ENCODE data around the gene FAM120B. TPM values are rescaled to one million over a fixed set of nuclear protein-coding genes. Genes with fewer than 3 reads are reported as not detected.
A peak's percentile ranks its signal among the peaks of the same experiment; 100 is the strongest.

The FAM120B gene
- total RNA-seq, 4 donors from 2014 or later, result 24.6 to 40.3 (median 31.9) TPM

GRCh38 chr6:170355661-170356060 is 49.1 kb downstream of the FAM120B start:
- H3K27ac ChIP-seq, result no peak overlapping the region
- no peak for TF ChIP-seq EP300 (IDR thresholded peaks at IDR 0.05)
- TF ChIP-seq, protein P1, sequence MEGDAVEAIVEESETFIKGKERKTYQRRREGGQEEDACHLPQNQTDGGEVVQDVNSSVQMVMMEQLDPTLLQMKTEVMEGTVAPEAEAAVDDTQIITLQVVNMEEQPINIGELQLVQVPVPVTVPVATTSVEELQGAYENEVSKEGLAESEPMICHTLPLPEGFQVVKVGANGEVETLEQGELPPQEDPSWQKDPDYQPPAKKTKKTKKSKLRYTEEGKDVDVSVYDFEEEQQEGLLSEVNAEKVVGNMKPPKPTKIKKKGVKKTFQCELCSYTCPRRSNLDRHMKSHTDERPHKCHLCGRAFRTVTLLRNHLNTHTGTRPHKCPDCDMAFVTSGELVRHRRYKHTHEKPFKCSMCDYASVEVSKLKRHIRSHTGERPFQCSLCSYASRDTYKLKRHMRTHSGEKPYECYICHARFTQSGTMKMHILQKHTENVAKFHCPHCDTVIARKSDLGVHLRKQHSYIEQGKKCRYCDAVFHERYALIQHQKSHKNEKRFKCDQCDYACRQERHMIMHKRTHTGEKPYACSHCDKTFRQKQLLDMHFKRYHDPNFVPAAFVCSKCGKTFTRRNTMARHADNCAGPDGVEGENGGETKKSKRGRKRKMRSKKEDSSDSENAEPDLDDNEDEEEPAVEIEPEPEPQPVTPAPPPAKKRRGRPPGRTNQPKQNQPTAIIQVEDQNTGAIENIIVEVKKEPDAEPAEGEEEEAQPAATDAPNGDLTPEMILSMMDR (IDR thresholded peaks at IDR 0.05), result no peak
- no peak for TF ChIP-seq POLR2A (IDR thresholded peaks at IDR 0.05)
- TF ChIP-seq POLR2AphosphoS5 (IDR thresholded peaks at IDR 0.05), result no peak
- WGBS, 2 donors (ENCODE audit: low coverage in 1 of 2), result 88% methylated on average over 6 of the region's 6 CpGs
- H3K9me3 ChIP-seq, result no peaks in the 10 kb centered on the region
- H3K4me3 ChIP-seq, result no peak overlapping the region
- no peak for ATAC-seq
- no peaks in the 10 kb centered on the region for H3K27me3 ChIP-seq
- peaks cover 0 to 60% of the 10 kb centered on the region in 2 donors for H3K36me3 ChIP-seq
- no peaks in the 10 kb centered on the region for H3K4me1 ChIP-seq

DNA sequence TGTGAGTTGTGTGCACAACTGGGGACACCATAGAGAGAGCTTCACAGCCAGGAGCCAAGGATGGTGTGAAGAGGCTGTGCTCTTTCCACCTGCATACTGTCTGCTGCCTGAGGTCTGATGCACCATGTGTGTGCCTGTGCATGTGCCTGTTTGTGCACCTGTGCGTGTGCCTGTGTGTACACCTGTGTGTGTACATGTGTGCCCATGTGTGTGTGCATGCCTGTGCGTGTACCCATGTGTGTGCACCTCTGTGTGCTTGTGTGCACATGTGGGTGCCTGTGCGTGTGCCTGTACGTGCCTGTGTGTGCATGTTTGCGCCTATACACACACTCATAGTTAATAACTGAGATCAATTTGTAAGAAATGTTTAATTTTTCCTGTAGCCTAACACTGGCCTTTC is 51.3 kb downstream of the FAM120B start:
- H3K9me3 ChIP-seq, result no peaks in the 10 kb centered on the region
- no peak for TF ChIP-seq EP300 (IDR thresholded peaks at IDR 0.05)
- TF ChIP-seq POLR2A (IDR thresholded peaks at IDR 0.05), result no peak
- TF ChIP-seq, protein P1 (IDR thresholded peaks at IDR 0.05), result no peak
- no peak for TF ChIP-seq POLR2AphosphoS5 (IDR thresholded peaks at IDR 0.05)
- no peaks in the 10 kb centered on the region for H3K27me3 ChIP-seq
- H3K36me3 ChIP-seq, result peaks cover 0 to 72% of the 10 kb centered on the region in 2 donors
- ATAC-seq, result no peak
- H3K27ac ChIP-seq, result no peak overlapping the region
- no peak overlapping the region for H3K4me3 ChIP-seq
- 80 to 90% methylated on average over 2 of the region's 5 CpGs for WGBS, 2 donors (ENCODE audit: low coverage in 1 of 2)
- H3K4me1 ChIP-seq, result no peaks in the 10 kb centered on the region

DNA sequence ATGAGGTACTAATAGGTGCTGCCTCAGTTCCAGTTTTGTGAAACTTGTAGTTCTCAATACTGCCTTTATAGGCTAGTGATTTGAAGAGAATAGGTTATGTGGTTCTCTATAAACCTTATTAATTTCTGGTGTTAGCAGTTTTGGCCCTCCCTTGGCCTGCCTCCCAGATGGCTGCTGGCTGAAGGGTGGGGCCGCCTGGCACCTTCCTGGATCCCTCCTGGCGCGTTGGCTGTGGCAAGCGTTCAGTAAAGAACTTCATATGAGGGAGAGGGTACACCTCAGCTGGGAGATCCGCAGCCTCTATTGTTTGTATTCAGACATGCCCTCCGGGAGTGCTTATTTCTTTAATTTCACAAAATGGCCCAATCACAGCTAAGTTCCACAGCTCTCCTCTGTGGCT is 51.9 kb downstream of the FAM120B start:
- WGBS, 2 donors (ENCODE audit: low coverage in 1 of 2), result 76% methylated on average over 3 of the region's 6 CpGs
- Histone ChIP-seq H3K27me3 (no peaks in the 10 kb centered on the region), H3K4me3 (no peak overlapping the region), H3K27ac (no peak overlapping the region), H3K9me3 (no peaks in the 10 kb centered on the region), H3K4me1 (no peaks in the 10 kb centered on the region), H3K36me3 (peaks cover 0 to 79% of the 10 kb centered on the region in 2 donors)
- ATAC-seq, result no peak
- TF ChIP-seq EP300 (IDR thresholded peaks at IDR 0.05) (no peak), POLR2AphosphoS5 (IDR thresholded peaks at IDR 0.05) (no peak), POLR2A (IDR thresholded peaks at IDR 0.05) (no peak)
- TF ChIP-seq, protein P1 (IDR thresholded peaks at IDR 0.05), result no peak

- peak; percentile 41 for ATAC-seq
- H3K27me3 ChIP-seq, result no peaks in the 10 kb centered on the region
- TF ChIP-seq POLR2A (IDR thresholded peaks at IDR 0.05) (no peak), EP300 (IDR thresholded peaks at IDR 0.05) (no peak), POLR2AphosphoS5 (IDR thresholded peaks at IDR 0.05) (no peak)
- TF ChIP-seq, protein P1 (IDR thresholded peaks at IDR 0.05), result no peak
Measured at GRCh38 chr6:170360476-170360875, 53.9 kb downstream of the FAM120B start.

DNA sequence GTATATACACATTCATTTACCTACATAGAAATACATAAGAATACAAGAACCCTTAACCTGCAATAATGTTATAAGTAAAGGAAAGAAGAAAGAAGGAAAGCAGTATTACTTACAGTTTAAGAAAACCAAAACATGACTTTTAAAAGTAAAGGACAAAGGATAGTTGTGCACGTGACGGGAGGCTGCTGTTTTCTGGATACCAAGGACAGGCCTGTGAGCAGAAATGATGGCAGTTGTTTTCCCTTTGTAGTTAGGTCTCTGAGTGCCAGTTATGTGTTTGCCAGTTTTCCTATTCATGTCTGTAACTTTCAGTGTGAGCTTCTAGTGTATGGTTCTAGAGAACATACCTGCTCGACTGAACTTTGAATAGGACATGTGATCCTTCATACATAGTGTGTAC is 54.8 kb downstream of the FAM120B start:
- H3K27ac ChIP-seq, result no peak overlapping the region
- H3K36me3 ChIP-seq, result peaks cover 0 to 95% of the 10 kb centered on the region in 2 donors
- H3K4me3 ChIP-seq, result no peak overlapping the region
- no peaks in the 10 kb centered on the region for H3K9me3 ChIP-seq
- H3K27me3 ChIP-seq, result no peaks in the 10 kb centered on the region
- H3K4me1 ChIP-seq, result peaks cover 0 to 11% (median 5%) of the 10 kb centered on the region in 3 donors
- 95 to 96% methylated on average over 3 of the region's 3 CpGs for WGBS, 2 donors (ENCODE audit: low coverage in 1 of 2)
- ATAC-seq, result no peak
- TF ChIP-seq EP300 (IDR thresholded peaks at IDR 0.05), result no peak
- no peak for TF ChIP-seq POLR2A (IDR thresholded peaks at IDR 0.05)
- TF ChIP-seq, protein P1 (IDR thresholded peaks at IDR 0.05), result no peak
- no peak for TF ChIP-seq POLR2AphosphoS5 (IDR thresholded peaks at IDR 0.05)

More at GRCh38 chr6:170360476-170360875, 53.9 kb downstream of the FAM120B start:
- 67 to 81% methylated on average over 3 to 5 of the region's 5 CpGs for WGBS, 2 donors (ENCODE audit: low coverage in 1 of 2)
- Histone ChIP-seq H3K4me3 (no peak overlapping the region), H3K27ac (no peak overlapping the region), H3K36me3 (peaks cover 0 to 95% of the 10 kb centered on the region in 2 donors), H3K4me1 (peaks cover 0 to 2% (median 0%) of the 10 kb centered on the region in 3 donors), H3K9me3 (no peaks in the 10 kb centered on the region)

Data from gastroesophageal sphincter (tissue), 4 donors.